Effector memory CD8-positive, alpha-beta T cell (primary cell): ENCODE measurements around the gene STK17B.

Source experiments
- ATAC-seq: fragments of 150-1000 bp; cut with Tn5 transposase; replicated peaks from 2 replicates; pipeline ENCODE4 v1.10.0; 2021; ENCODE audit warnings: mild to moderate bottlenecking, moderate library complexity
- DNase-seq, 3 experiments: peaks; one replicate each; pipeline ENCODE4 v3.0.0; 2021
- H3K27ac Mint-ChIP-seq, 2 donors: one replicate each; pipeline ENCODE4 v1.8.0; 2022; ENCODE audit warnings: mild to moderate bottlenecking in 2 of 2, mixed read lengths in 2 of 2, moderate library complexity in 2 of 2
- H3K27me3 Mint-ChIP-seq, 2 donors: one replicate each; pipeline ENCODE4 v1.8.0; 2022; ENCODE audit warnings: mixed read lengths in 2 of 2
- H3K36me3 Mint-ChIP-seq: one replicate; pipeline ENCODE4 v1.8.0; 2022; ENCODE audit warnings: mild to moderate bottlenecking, moderate library complexity, mixed read lengths; ENCODE audit not compliant: insufficient read depth
- H3K4me1 Mint-ChIP-seq, 2 donors: one replicate each; pipeline ENCODE4 v1.8.0; 2022; ENCODE audit warnings: low read depth in 2 of 2, mixed read lengths in 2 of 2
- H3K4me3 Mint-ChIP-seq, 2 donors: one replicate each; pipeline ENCODE4 v1.8.0; 2022; ENCODE audit warnings: mild to moderate bottlenecking in 2 of 2, mixed read lengths in 2 of 2, moderate library complexity in 2 of 2
- H3K9me3 Mint-ChIP-seq, 2 donors: one replicate each; pipeline ENCODE4 v1.8.0; 2022; ENCODE audit warnings: mixed read lengths in 2 of 2

The STK17B gene

DNA sequence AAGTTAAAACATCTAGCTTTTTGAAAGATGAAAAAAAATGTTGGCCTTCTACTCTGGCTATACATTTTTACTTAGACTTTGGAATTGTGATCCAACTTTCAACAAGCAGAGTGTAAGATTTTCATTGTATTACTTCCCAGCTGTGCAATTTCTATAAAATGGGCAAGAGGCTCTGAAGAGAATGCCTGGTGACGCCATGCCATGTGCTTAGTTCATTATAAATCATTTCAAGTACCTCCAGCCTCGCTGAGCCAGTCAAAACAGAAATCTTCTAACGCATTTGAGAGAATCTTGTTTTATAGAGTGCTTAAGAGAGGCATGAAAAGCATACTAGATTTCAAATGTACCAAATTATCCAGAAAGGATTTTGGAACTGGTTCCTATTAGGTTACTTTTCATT is 10.1 kb upstream of the STK17B start:
- peak overlapping the region in 1 of 2 donors; percentile 64 for H3K4me3 Mint-ChIP-seq
- H3K27me3 Mint-ChIP-seq: no peaks in the 10 kb centered on the region
- H3K4me1 Mint-ChIP-seq: peaks cover 52 to 70% of the 10 kb centered on the region in 2 donors
- ATAC-seq: no peak
- peak overlapping the region; percentile 94 to 95 for H3K27ac Mint-ChIP-seq
- no peak for DNase-seq
- peaks cover 14% of the 10 kb centered on the region for H3K36me3 Mint-ChIP-seq
- no peaks in the 10 kb centered on the region for H3K9me3 Mint-ChIP-seq

DNA sequence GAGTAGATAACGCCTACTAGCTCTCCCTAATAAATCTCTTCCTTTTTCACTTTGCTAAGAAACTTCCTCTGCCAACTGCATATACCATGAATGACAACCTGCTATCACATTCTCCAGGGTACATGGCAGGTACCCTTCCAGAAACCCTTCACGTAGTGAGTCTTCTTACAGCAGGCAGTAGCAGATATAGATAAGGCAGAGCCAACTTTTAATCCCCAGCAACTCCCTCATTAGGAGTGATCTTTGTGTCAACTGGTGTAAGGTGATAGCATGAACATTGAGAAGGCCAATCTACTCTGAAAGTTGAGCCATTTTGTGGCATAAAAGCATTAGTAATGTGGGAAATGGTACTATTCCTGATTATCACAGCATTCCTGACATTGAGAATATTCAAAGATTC is 5.7 kb upstream of the STK17B start:
- peaks cover 57 to 76% of the 10 kb centered on the region in 2 donors for H3K4me1 Mint-ChIP-seq
- peaks cover 14% of the 10 kb centered on the region for H3K36me3 Mint-ChIP-seq
- peak overlapping the region; percentile 92 to 93 for H3K27ac Mint-ChIP-seq
- DNase-seq: no peak
- no peaks in the 10 kb centered on the region for H3K27me3 Mint-ChIP-seq
- H3K4me3 Mint-ChIP-seq: peak overlapping the region; percentile 50 to 73
- H3K9me3 Mint-ChIP-seq: no peaks in the 10 kb centered on the region
- ATAC-seq: no peak

DNA sequence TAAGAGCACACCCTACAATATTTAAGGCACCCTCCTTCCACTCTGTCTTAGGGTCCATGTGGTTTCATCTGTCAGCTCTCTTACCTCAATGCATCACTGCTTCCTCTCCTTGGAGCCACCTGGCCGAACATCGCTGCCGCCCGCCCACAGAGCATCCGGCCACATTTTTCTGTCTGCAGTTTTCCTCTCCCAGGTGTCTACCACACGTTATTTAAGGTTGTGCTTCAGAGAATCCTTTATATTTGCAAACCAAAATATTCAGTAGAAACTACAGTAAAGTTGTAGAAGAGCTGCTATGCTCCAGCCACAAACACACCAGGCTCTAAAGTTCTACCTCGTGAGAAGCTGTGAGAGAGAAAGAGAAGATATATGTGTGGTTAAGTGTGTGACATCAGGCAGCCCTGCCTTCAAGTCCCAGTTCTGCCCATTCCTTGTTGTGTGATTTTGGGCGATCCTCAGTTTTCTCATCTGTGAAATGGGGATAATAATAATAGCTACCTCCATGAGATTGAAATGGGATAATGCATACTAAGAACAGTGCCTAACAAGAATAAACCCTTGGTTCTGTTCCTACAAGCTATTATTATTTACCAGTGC is 4.9 kb upstream of the STK17B start:
- Mint-ChIP-seq H3K27ac (peak overlapping the region; percentile 92 to 93), H3K27me3 (no peaks in the 10 kb centered on the region), H3K4me3 (peak overlapping the region; percentile 50 to 73), H3K9me3 (no peaks in the 10 kb centered on the region), H3K4me1 (peaks cover 53 to 72% of the 10 kb centered on the region in 2 donors), H3K36me3 (peaks cover 23% of the 10 kb centered on the region)
- peak; percentile 82 to 83 (median 83) for DNase-seq
- ATAC-seq: peak; percentile 67

DNA sequence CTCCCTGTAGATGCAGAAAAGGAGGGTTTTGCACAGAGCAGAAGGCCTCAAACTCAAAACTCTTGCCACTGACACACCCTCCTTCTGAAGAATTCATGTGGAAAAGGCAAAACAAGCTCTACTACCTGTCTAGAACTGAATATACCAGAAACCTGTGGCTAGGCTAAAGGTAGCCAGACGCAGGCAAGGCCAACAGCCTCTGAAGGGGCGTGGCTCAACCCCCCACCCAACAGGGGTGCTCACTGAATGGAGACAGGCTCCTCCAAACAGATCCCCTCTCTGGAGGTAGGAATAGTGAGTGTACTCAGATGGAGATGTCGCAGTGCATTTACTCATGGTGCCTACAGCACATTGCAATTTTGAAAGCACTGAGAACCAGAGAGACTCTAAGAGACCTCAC is 3.0 kb upstream of the STK17B start:
- peak overlapping the region; percentile 98 to 100 for H3K27ac Mint-ChIP-seq
- H3K27me3 Mint-ChIP-seq: no peaks in the 10 kb centered on the region
- ATAC-seq (no peak), DNase-seq (no peak)
- H3K36me3 Mint-ChIP-seq: peaks cover 41% of the 10 kb centered on the region
- H3K4me3 Mint-ChIP-seq: peak overlapping the region; percentile 31 to 54
- no peaks in the 10 kb centered on the region for H3K9me3 Mint-ChIP-seq
- peaks cover 46 to 62% of the 10 kb centered on the region in 2 donors for H3K4me1 Mint-ChIP-seq

DNA sequence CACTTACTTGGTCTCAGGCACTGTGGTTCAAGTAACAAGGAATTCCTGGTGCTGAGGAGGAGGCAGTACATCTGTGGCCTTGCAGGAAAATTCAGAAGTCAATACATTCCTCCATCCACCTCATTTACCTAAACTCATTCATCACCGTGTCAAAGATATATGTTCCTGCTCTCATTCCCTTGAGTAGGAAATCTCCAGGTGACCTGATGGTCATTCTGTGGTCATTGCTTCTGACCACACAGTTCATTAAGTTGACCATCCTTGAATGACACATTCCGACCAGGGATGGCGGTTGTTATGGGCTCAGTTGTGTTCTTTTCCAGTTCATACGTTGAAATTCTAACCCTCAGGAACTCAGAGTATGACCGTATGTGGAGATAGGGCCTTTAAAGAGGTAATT is 2.1 kb upstream of the STK17B start:
- Mint-ChIP-seq H3K27me3 (no peaks in the 10 kb centered on the region), H3K4me1 (peaks cover 38 to 53% of the 10 kb centered on the region in 2 donors), H3K9me3 (no peaks in the 10 kb centered on the region), H3K36me3 (peaks cover 50% of the 10 kb centered on the region), H3K27ac (peak overlapping the region; percentile 98 to 100), H3K4me3 (peak overlapping the region in 1 of 2 donors; percentile 54)
- DNase-seq (no peak), ATAC-seq (no peak)

DNA sequence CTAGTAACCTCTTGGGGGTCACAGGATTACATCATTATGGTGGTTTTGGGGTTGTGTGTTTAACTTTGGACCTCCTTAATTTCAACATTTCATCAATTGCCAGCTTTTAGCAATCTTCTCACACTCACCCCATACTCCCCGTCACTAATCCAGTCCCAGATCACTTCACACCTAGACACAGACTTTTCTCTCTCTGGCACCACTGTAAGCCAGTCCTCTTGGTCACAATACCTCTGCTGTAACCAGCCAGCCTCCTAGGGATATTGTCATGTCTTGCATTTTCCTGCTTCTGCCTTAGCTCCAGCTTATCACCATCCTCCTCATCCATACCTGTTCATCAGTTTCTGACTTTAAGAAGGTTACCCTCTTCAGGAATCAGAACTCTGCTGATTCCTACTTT is 1.6 kb upstream of the STK17B start:
- Mint-ChIP-seq H3K36me3 (peaks cover 55% of the 10 kb centered on the region), H3K4me1 (peaks cover 38 to 51% of the 10 kb centered on the region in 2 donors), H3K27ac (peak overlapping the region; percentile 98 to 100), H3K4me3 (peak overlapping the region; percentile 22 to 54), H3K27me3 (no peaks in the 10 kb centered on the region), H3K9me3 (no peaks in the 10 kb centered on the region)
- no peak for ATAC-seq
- DNase-seq: no peak

DNA sequence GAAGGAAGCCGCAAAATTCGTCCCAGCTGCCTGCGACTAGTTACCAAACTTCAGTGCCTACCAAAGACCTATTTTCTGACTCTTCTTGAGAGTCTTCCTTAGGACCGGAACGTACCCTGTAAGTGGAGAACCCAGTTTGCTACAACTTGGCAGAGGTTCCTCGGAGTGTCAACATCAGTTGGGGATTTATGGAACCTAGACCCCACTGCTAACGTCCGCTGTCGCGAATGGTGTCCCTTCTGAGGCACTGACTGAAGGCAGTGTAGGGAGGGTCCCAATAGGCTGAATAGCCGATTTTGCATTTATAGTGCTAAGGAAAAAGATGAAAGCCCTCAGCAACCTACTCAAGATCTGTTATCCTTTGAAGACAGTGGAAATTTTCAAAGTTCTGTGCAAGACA is 568 bp upstream of the STK17B start:
- peaks cover 35 to 48% of the 10 kb centered on the region in 2 donors for H3K4me1 Mint-ChIP-seq
- H3K4me3 Mint-ChIP-seq: peak overlapping the region; percentile 97 to 100
- H3K27ac Mint-ChIP-seq: peak overlapping the region; percentile 98 to 100
- H3K9me3 Mint-ChIP-seq: no peaks in the 10 kb centered on the region
- H3K36me3 Mint-ChIP-seq: peaks cover 61% of the 10 kb centered on the region
- no peaks in the 10 kb centered on the region for H3K27me3 Mint-ChIP-seq
- DNase-seq (no peak), ATAC-seq (no peak)

DNA sequence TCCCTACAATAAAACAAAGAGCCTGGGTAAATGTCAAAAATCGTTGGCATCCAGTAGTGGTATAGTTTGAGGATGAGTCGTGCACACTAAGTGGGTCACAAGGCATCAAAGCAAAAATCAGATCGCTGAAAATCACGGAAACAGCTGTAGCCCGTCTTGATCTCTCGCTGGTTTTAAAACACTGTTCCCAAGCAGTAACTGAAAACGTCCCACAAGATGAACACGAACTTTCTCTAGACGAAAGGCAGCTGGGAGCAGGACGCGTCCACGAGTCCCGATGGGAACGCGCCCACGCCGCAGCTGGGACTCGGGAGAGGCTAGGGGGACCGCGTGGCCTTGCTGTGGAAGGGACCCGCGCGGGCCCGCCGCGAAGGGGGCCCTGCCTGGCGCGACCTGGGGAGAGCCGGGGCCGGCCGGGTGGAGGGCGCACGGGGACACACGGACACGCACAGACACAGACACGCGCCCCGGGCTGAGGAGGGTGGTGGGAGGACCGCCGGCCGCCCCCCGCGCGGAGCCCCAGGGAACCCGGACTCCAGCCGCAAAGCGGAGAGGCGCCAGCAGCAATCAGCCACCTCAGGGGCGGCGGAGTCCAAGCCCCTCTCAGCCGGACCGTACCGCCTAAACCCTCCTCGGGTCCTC is 651 bp downstream of the STK17B start:
- H3K36me3 Mint-ChIP-seq: peaks cover 61% of the 10 kb centered on the region
- H3K4me1 Mint-ChIP-seq: peaks cover 36 to 45% of the 10 kb centered on the region in 2 donors
- H3K27me3 Mint-ChIP-seq: no peaks in the 10 kb centered on the region
- ATAC-seq: peak; percentile 20
- peak overlapping the region; percentile 97 to 100 for H3K4me3 Mint-ChIP-seq
- H3K27ac Mint-ChIP-seq: peak overlapping the region; percentile 98 to 100
- peak; percentile 38 to 53 (median 48) for DNase-seq
- no peaks in the 10 kb centered on the region for H3K9me3 Mint-ChIP-seq

DNA sequence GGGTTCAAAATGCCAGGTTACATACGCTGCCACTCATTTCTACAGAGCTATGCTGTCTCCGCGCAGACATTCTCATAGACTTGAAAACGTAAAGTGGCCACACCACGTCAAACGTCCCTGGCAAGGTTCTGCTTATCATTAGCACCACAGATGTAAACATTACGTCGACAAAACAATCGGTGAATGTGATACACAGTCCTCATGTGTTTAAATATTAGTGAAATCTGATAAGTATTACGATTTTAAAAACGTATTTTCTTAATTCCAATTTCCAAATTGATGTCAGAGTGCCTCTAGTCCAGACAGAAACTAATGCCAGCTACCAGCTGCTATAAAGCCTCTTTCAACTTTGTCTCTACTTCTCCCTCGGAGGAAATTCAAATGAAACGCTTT is 1.2 kb downstream of the STK17B start:
- H3K4me1 Mint-ChIP-seq: peaks cover 40 to 50% of the 10 kb centered on the region in 2 donors
- no peaks in the 10 kb centered on the region for H3K9me3 Mint-ChIP-seq
- H3K27ac Mint-ChIP-seq: peak overlapping the region; percentile 98 to 100
- peak; percentile 26 for ATAC-seq
- H3K36me3 Mint-ChIP-seq: peaks cover 66% of the 10 kb centered on the region
- no peaks in the 10 kb centered on the region for H3K27me3 Mint-ChIP-seq
- peak; percentile 51 to 69 (median 58) for DNase-seq
- H3K4me3 Mint-ChIP-seq: peak overlapping the region; percentile 97 to 100

DNA sequence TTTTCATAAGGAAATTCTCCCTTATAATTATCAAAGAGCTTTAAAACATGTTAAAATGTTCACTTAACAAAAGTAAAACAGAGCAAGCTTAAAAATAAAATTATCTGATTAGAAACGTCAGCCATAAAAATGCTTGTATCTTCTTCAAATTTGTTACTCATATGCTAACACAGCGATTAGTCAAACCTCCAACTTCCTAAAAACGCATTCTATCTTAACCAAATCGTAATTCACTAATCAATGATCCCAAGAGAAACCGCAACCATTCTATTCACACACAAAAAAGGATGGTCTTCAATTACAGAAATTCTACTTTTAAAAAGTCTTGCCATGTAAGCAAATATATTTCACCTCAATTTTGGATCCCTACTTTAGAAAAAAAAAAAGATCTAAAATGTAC is 1.9 kb downstream of the STK17B start:
- Mint-ChIP-seq H3K36me3 (peaks cover 73% of the 10 kb centered on the region), H3K27ac (peak overlapping the region; percentile 98 to 100), H3K27me3 (no peaks in the 10 kb centered on the region), H3K9me3 (no peaks in the 10 kb centered on the region), H3K4me3 (peak overlapping the region; percentile 97 to 100), H3K4me1 (peaks cover 44 to 53% of the 10 kb centered on the region in 2 donors)
- DNase-seq (no peak), ATAC-seq (no peak)

DNA sequence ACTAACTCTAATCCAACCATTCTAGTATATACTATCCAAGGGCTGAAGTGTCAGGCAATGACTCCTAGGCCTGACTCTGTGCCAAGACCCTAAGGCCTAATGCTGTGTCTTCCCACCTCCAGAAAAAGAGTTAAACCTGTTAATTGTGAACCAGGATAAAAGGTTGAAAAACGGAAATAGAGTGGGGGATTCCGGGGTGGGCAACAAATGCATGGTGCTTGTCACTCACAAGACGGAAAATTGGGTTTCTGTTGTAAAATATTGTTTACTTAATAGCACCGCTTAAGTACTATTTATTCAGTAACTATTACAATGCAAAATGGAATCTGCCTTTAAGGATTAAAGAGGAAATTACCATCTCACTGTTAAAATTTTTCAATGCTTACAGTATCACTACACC is 3.2 kb downstream of the STK17B start:
- Mint-ChIP-seq H3K4me3 (peak overlapping the region; percentile 97 to 100), H3K27me3 (no peaks in the 10 kb centered on the region), H3K36me3 (peaks cover 85% of the 10 kb centered on the region), H3K4me1 (peaks cover 33 to 48% of the 10 kb centered on the region in 2 donors), H3K27ac (peak overlapping the region; percentile 35 to 100), H3K9me3 (no peaks in the 10 kb centered on the region)
- no peak for ATAC-seq
- DNase-seq: no peak

DNA sequence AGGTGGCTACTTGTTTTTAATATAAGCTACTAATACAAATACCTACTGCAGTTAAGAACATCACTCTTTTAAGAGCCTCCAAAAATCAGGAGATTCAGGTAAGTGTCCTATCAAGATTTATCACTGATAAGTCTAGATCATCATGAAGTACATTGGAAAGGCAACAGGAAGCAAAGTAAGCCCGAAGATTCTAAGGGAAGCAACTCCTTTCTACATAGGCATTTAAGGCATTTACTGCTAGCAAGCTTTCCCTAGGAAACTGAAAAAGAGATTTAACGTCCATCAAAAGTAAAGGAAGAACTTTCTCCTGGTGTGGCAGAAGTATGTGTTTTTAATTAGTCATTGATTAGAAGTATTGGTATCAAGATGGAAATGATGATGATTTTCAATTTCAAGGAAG is 3.7 kb downstream of the STK17B start:
- no peak for DNase-seq

DNA sequence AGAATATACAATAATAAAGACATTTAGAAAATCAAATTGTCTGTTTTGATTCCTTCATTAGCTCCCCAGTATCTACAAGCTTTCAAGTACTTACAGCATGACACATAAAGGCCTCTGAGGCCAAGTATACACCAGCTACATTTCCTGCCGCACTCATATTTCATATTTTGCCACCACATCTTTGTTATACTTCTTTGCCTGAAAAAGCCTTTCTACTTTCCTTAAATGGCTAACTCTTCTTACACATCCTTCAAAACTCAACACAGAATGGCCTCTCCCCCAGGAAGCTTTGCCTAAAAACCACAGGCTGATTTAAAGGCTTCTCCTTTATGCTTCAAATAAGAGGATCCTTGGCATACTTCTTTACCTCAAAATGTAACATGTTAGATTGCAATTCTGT is 4.5 kb downstream of the STK17B start:
- peaks cover 96% of the 10 kb centered on the region for H3K36me3 Mint-ChIP-seq
- H3K27me3 Mint-ChIP-seq: no peaks in the 10 kb centered on the region
- H3K27ac Mint-ChIP-seq: peak overlapping the region; percentile 35 to 100
- no peaks in the 10 kb centered on the region for H3K9me3 Mint-ChIP-seq
- H3K4me1 Mint-ChIP-seq: peaks cover 35 to 54% of the 10 kb centered on the region in 2 donors
- DNase-seq: no peak
- ATAC-seq: peak; percentile 12
- peak overlapping the region; percentile 97 to 100 for H3K4me3 Mint-ChIP-seq

More for the DNA sequence above, 3.7 kb downstream of the STK17B start:
- Mint-ChIP-seq H3K9me3 (no peaks in the 10 kb centered on the region), H3K4me3 (peak overlapping the region; percentile 97 to 100), H3K4me1 (peaks cover 31 to 48% of the 10 kb centered on the region in 2 donors), H3K36me3 (peaks cover 90% of the 10 kb centered on the region), H3K27ac (peak overlapping the region; percentile 35 to 100), H3K27me3 (no peaks in the 10 kb centered on the region)
- no peak for ATAC-seq

DNA sequence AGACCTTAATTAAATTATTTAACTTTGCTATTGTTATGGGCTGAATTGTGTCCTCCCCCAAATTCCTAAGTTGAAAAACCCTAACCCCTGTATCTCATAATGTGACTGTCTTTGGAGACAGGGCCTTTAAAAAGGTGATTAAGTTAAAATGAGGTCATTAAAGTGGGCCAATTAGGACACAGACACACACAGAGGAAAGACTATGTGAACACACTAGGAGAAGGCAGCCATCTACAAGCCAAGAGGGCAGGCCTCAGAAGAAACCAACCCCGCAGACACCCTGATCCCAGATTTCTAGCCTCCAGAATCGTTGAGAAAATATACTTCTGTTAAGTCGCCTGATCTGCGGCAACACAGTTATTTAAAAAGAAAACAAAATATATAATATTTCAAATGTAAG is 6.4 kb downstream of the STK17B start:
- Mint-ChIP-seq H3K9me3 (no peaks in the 10 kb centered on the region), H3K27me3 (no peaks in the 10 kb centered on the region), H3K4me3 (peak overlapping the region; percentile 65 to 100), H3K4me1 (peaks cover 39 to 59% of the 10 kb centered on the region in 2 donors), H3K36me3 (peaks cover 96% of the 10 kb centered on the region), H3K27ac (peak overlapping the region; percentile 65 to 100)
- DNase-seq: no peak
- ATAC-seq: peak; percentile 21
